ENCODE data around the gene ZKSCAN8. TPM values are rescaled to one million over a fixed set of nuclear protein-coding genes. Genes with fewer than 3 reads are reported as not detected.
"Not testable (repeated sequence)": the region's sequence is repeated elsewhere in the genome, so short reads cannot be mapped to it uniquely, and the experiment has no call there.

ZKSCAN8 gene
- total RNA-seq, result 10 to 100 TPM; 19.8 to 38.4 (median 24.8) TPM

DNA sequence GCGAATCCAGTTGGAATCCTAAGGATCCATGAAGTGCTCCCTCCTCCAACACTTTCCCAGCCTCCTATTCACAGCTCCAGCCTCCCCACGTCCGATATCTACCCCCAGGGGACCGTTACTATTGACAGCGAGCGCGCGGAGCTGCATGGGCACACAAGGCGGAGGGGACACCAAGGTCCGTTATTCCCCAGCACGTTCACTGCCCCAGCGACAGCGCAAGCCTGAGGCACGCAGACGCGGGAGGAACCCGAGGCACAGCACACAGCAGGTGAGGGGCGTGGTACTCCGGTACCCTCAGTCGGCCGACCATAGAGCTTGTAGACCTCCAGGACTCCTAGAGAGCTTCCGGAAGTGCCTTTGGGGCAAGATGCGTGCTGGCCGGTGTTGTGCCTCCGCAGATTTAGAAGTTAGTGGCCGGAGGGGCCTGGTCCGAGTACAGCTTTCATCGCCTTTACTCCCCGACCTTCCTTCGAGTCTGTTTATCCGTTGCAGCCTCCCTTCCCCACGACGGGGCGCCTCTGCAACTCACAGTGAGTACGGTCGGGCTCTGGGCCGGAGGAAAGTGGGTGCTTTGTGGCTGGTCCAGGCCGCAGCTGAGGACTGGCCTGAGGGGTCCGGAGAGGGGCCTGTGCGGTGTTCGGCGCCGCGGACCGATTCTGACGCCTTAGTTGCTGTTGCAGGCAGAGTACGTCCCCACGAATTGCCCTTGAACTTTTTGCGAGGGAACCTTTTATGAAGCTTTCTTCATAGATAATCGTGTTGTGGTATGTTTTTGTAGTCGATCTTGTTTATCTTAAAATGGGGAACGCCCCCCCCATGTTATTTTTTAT, at the start of gene ZKSCAN8:
Gene ZKSCAN8, plus strand, starts transcription at position 384 of the 830 bp plus-strand sequence. CDS start 6,525 bp downstream, outside the sequence.
- DNase-seq (ENCODE audit: low spot score in 2 of 2), result peak; percentile 43 to 62
- TF ChIP-seq EP300 (IDR thresholded peaks at IDR 0.05) (peak in 1 of 2 donors; percentile 77), POLR2A (IDR thresholded peaks at IDR 0.05) (peak in 1 of 2 donors; percentile 31)
- TF ChIP-seq, protein P1, sequence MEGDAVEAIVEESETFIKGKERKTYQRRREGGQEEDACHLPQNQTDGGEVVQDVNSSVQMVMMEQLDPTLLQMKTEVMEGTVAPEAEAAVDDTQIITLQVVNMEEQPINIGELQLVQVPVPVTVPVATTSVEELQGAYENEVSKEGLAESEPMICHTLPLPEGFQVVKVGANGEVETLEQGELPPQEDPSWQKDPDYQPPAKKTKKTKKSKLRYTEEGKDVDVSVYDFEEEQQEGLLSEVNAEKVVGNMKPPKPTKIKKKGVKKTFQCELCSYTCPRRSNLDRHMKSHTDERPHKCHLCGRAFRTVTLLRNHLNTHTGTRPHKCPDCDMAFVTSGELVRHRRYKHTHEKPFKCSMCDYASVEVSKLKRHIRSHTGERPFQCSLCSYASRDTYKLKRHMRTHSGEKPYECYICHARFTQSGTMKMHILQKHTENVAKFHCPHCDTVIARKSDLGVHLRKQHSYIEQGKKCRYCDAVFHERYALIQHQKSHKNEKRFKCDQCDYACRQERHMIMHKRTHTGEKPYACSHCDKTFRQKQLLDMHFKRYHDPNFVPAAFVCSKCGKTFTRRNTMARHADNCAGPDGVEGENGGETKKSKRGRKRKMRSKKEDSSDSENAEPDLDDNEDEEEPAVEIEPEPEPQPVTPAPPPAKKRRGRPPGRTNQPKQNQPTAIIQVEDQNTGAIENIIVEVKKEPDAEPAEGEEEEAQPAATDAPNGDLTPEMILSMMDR (IDR thresholded peaks at IDR 0.05), result peak in 1 of 5 experiments; percentile 21
- WGBS, 2 donors, result 0 to 1% methylated on average over 31 to 47 of the region's 52 CpGs
- Histone ChIP-seq H3K36me3 (peaks cover 0 to 16% (median 0%) of the 10 kb centered on the region in 3 donors), H3K4me1 (peaks cover 0 to 60% (median 19%) of the 10 kb centered on the region in 4 donors), H3K27ac (peak within 1 kb of the TSS; percentile 58 to 87 (median 76)), H3K9me3 (no peaks in the 10 kb centered on the region), H3K27me3 (no peaks in the 10 kb centered on the region), H3K4me3 (peak within 1 kb of the TSS; percentile 59 to 92 (median 74))

DNA sequence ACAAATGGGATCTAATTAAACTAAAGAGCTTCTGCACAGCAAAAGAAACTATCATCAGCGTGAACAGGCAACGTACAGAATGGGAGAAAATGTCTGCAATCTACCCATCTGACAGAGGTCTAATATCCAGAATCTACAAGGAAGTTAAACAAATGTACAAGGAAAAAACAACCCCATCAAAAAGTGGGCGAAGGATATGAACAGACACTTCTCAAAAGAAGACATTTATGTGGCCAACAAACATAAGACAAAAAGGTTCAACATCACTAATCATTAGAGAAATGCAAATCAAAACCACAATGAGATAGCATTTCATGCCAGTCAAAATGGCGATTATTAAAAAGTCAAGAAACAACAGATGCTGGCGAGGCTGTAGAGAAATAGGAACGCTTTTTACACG, 39.5 kb upstream of the ZKSCAN8 start:
- peaks cover 0 to 10% (median 0%) of the 10 kb centered on the region in 4 donors for H3K4me1 ChIP-seq
- H3K27me3 ChIP-seq; H3K9me3 ChIP-seq; DNase-seq (ENCODE audit: low spot score in 2 of 2); H3K36me3 ChIP-seq; H3K27ac ChIP-seq; H3K4me3 ChIP-seq: not testable (repeated sequence)
- 80 to 85% methylated on average over 7 of the region's 7 CpGs for WGBS, 2 donors

DNA sequence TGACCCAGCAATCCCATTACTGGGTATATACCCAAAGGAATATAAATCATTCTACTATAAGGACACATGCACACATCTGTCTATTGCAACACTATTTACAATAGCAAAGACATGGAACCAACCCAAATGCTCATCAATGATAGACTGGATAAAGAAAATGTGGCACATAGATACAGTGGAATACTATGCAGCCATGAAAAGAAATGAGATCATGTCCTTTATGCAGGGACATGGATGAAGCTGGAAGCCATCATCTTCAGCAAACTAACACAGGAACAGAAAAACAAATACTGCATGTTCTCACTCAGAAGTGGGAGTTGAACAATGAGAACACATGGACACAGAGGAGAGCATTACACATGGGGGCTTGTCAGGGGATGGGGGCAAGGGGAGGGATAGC, 39.0 kb upstream of the ZKSCAN8 start:
- H3K9me3 ChIP-seq; H3K4me3 ChIP-seq; H3K27me3 ChIP-seq; H3K36me3 ChIP-seq; DNase-seq (ENCODE audit: low spot score in 2 of 2); H3K27ac ChIP-seq: not testable (repeated sequence)
- H3K4me1 ChIP-seq, result peaks cover 0 to 10% (median 0%) of the 10 kb centered on the region in 4 donors

DNA sequence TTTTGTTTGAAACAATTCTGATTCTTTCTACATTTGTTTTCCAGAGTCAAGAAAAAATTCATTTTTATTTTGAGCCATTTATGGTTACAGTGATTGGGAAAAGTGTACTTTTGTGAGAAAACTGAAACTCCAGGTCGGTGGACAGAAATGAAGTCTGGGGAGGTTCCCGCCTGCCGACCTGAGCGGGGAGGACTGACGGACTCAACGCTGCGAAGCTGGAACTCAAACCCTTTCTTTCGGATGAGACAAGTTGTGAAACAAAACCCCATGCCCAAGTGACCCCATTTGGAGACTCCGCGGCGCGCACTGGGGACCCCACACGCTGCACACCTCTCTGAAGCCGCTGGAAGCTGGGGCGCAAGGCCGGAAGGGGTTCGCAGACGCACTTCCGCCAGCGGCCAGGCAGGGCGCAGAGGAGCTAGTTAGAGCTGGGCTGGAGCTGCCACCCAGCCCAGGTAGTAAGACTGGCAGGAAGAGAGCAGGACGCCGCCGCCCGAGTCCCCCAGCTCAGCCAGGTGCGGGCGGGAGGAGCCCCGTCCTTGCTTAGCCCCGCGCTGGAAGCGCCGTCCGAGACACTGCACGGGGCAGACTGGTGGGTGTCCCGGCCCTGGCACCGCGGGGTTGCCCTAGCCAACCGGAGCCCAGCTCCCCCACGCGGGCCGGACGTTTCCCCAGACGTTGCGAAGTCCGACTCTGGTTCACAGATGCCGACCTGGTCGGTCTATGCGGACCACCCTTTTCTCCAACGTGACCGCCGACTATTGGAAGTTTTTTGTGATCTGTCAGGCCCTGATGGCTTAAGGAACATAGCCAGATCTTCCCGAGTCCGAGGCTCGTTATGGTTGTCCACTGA, 37.1 kb upstream of the ZKSCAN8 start:
- DNase-seq (ENCODE audit: low spot score in 2 of 2), result peak; percentile 57 to 63
- peaks cover 0 to 10% (median 0%) of the 10 kb centered on the region in 4 donors for H3K4me1 ChIP-seq
- 1 to 4% methylated on average over 20 to 51 of the region's 54 CpGs for WGBS, 2 donors
- TF ChIP-seq POLR2A (IDR thresholded peaks at IDR 0.05) (peak; percentile 40 to 57), EP300 (IDR thresholded peaks at IDR 0.05) (peak in 1 of 2 donors; percentile 83)
- TF ChIP-seq, protein P1 (IDR thresholded peaks at IDR 0.05), result peak; percentile 75 to 87 (median 81)
- peak overlapping the region; percentile 75 to 93 (median 86) for H3K27ac ChIP-seq
- peak overlapping the region; percentile 72 to 91 (median 80) for H3K4me3 ChIP-seq
- no peaks in the 10 kb centered on the region for H3K36me3 ChIP-seq
- no peaks in the 10 kb centered on the region for H3K9me3 ChIP-seq
- H3K27me3 ChIP-seq, result peaks cover 0 to 5% of the 10 kb centered on the region in 2 donors

DNA sequence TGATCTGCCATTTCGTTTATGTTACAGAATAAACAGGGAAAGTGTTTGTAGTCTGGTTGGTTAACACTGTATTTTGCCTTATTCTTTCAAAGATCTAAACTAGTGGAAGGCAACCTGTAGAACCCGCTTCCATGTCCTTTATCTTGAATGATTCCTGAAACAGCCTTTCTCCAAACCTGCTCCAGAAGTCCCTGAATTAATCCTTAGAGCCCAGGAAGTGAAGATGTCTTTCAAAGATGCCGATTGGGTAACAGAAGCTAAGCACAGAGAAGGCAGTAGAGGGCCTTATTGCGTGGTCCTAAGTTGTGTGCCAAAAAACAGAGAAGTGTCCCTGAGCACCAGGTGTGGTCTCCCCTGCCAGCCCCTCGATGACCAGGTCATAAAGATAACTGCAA, 36.4 kb upstream of the ZKSCAN8 start:
- Histone ChIP-seq H3K36me3 (no peaks in the 10 kb centered on the region), H3K27me3 (peaks cover 0 to 5% of the 10 kb centered on the region in 2 donors), H3K4me3 (peak overlapping the region; percentile 72 to 91 (median 80)), H3K4me1 (peaks cover 0 to 10% (median 0%) of the 10 kb centered on the region in 4 donors), H3K9me3 (no peaks in the 10 kb centered on the region), H3K27ac (peak overlapping the region; percentile 75 to 93 (median 86))
- WGBS, 2 donors, result 23% methylated on average over 5 of the region's 5 CpGs
- TF ChIP-seq POLR2A (IDR thresholded peaks at IDR 0.05) (no peak), EP300 (IDR thresholded peaks at IDR 0.05) (no peak)
- TF ChIP-seq, protein P1 (IDR thresholded peaks at IDR 0.05), result no peak
- DNase-seq (ENCODE audit: low spot score in 2 of 2), result no peak

Data from tibial nerve (tissue), 4 donors.